GM19395 (cell line): ENCODE data around the gene GGT5.
"Not testable (repeated sequence)": the region's sequence is repeated elsewhere in the genome, so short reads cannot be mapped to it uniquely, and the experiment has no call there.

Source experiments
- ATAC-seq: cut with Tn5 transposase; IDR thresholded peaks from one replicate; pipeline ENCODE4 v1.9.1; 2021; ENCODE audit warnings: mild to moderate bottlenecking, moderate library complexity; ENCODE audit not compliant: unreplicated experiment

The GGT5 gene

GRCh38 chr22:24263479-24263878 lies 18.6 kb upstream of the GGT5 start:
- not testable (repeated sequence) for ATAC-seq

- ATAC-seq, result not testable (repeated sequence)
Observed at GRCh38 chr22:24262185-24262749, 17.4 kb upstream of the GGT5 start.

GRCh38 chr22:24259459-24259858 lies 14.6 kb upstream of the GGT5 start:
- not testable (repeated sequence) for ATAC-seq

GRCh38 chr22:24256736-24257135 lies 11.9 kb upstream of the GGT5 start:
- ATAC-seq, result not testable (repeated sequence)

- not testable (repeated sequence) for ATAC-seq
Observed at GRCh38 chr22:24256136-24256535, 11.3 kb upstream of the GGT5 start.

GRCh38 chr22:24253126-24253525 lies 8.2 kb upstream of the GGT5 start:
- ATAC-seq, result not testable (repeated sequence)

- not testable (repeated sequence) for ATAC-seq
Observed at GRCh38 chr22:24251286-24251685, 6.4 kb upstream of the GGT5 start.

- not testable (repeated sequence) for ATAC-seq
Observed at GRCh38 chr22:24249413-24249812, 4.5 kb upstream of the GGT5 start.

GRCh38 chr22:24248611-24249010 lies 3.7 kb upstream of the GGT5 start:
- ATAC-seq, result not testable (repeated sequence)

GRCh38 chr22:24247564-24248344 lies 2.9 kb upstream of the GGT5 start:
- ATAC-seq, result no peak

- no peak for ATAC-seq
Observed at GRCh38 chr22:24247011-24247507, 2.2 kb upstream of the GGT5 start.

GRCh38 chr22:24245584-24246561 lies 991 bp upstream of the GGT5 start:
- ATAC-seq, result not testable (repeated sequence)

- ATAC-seq, result no peak
Observed at GRCh38 chr22:24244144-24244787, 616 bp downstream of the GGT5 start.

- ATAC-seq, result not testable (repeated sequence)
Observed at GRCh38 chr22:24243417-24243816, 1.5 kb downstream of the GGT5 start.

- not testable (repeated sequence) for ATAC-seq
Observed at GRCh38 chr22:24240985-24241692, 3.7 kb downstream of the GGT5 start.

- no peak for ATAC-seq
Observed at GRCh38 chr22:24240381-24240780, 4.5 kb downstream of the GGT5 start.

- not testable (repeated sequence) for ATAC-seq
Observed at GRCh38 chr22:24238101-24238694, 6.7 kb downstream of the GGT5 start.

- ATAC-seq, result no peak
Observed at GRCh38 chr22:24236656-24237055, 8.2 kb downstream of the GGT5 start.

GRCh38 chr22:24235315-24235714 lies 9.6 kb downstream of the GGT5 start:
- no peak for ATAC-seq
